K562 (cell line): ENCODE results near the gene GH2. TPM values are rescaled to one million over a fixed set of nuclear protein-coding genes. Genes with fewer than 3 reads are reported as not detected.
A peak's percentile ranks its signal among the peaks of the same experiment; 100 is the strongest.

Source experiments
- ATAC-seq: fragments of 200-7000 bp; cut with Tn5 transposase; 3 replicates; pipeline ENCODE4 v1.9.1; 2020; ENCODE audit warnings: moderate library complexity
- BruUV-seq: library from RNA; stranded (reverse); fragments of 400-500 nt; replicated peaks from 2 replicates; lab custom pipeline; 2021; lab: Mats Ljungman, UMichigan
- CTCF ChIA-PET: fragments of 300-600 bp; formaldehyde crosslinking; extraction: SDS; loops from one replicate; lab custom pipeline; 2021; ENCODE audit warnings: low intra/inter-chr PET ratio; lab: Yijun Ruan, JAX
- POLR2A ChIA-PET: fragments of 300-600, 350-650 bp; sonication (Branson Sonifier 250); formaldehyde crosslinking; extraction: SDS; loops from one replicate; lab custom pipeline; 2021; ENCODE audit warnings: antibody characterized with exemption, inconsistent platforms; lab: Yijun Ruan, JAX
- DNase-seq, 4 experiments: peaks; one replicate each; pipeline versions ENCODE4 v3.0.0 to v3.0.0-alpha.2; 2011 to 2018; ENCODE audit warnings: low spot score in 3 of 4, mixed read lengths in 3 of 4; ENCODE audit errors: extremely low read depth in 1 of 4
- FAIRE-seq: peaks from 2 replicates; lab custom pipeline; 2011; peaks lifted over from hg19 to GRCh38; lab: Jason Lieb, UNC
- H2AFZ ChIP-seq: 2 replicates; pipeline ENCODE4 v1.6.0; 2011; ENCODE audit warnings: low read depth, low read length, control low read depth, inconsistent platforms
- H3K27ac ChIP-seq: fragments of 200-600 bp; 3 replicates; pipeline ENCODE4 v1.8.0; 2011; ENCODE audit warnings: low read depth, mild to moderate bottlenecking, control low read depth, inconsistent platforms, low read length, moderate library complexity, mixed read lengths; ENCODE audit errors: extremely low read depth
- H3K27me3 ChIP-seq, 2 experiments: fragments of 300-600 bp in 1 of 2; 2 replicates in 1 of 2; 3 replicates in 1 of 2; pipeline versions ENCODE4 v1.6.0 to v1.8.0; 2011; ENCODE audit warnings: inconsistent platforms in 2 of 2, low read length in 2 of 2, mild to moderate bottlenecking in 1 of 2, mixed read lengths in 1 of 2, moderate library complexity in 1 of 2; ENCODE audit not compliant: control insufficient read depth in 2 of 2, insufficient read depth in 2 of 2
- H3K36me3 ChIP-seq: fragments of 300-600 bp; 3 replicates; pipeline ENCODE4 v1.8.0; 2011; ENCODE audit warnings: mild to moderate bottlenecking, low read length, inconsistent platforms; ENCODE audit not compliant: control insufficient read depth, insufficient read depth
- H3K4me1 ChIP-seq, 2 experiments: fragments of 200-600 bp in 1 of 2; replicated peaks in 1 of 2; 2 replicates in 1 of 2; 3 replicates in 1 of 2; pipeline versions ENCODE4 v1.5.1 to v1.8.0; 2011; ENCODE audit warnings: inconsistent platforms in 2 of 2, low read length in 2 of 2, mild to moderate bottlenecking in 1 of 2, mixed read lengths in 1 of 2, moderate library complexity in 1 of 2; ENCODE audit not compliant: control insufficient read depth in 2 of 2, insufficient read depth in 2 of 2
- H3K4me2 ChIP-seq: 2 replicates; pipeline ENCODE4 v1.6.1; 2011; ENCODE audit warnings: low read length, control low read depth, inconsistent platforms, mixed read lengths; ENCODE audit not compliant: insufficient read depth
- H3K4me3 ChIP-seq: fragments of 200-600 bp; sonication (generic), shearing (Covaris generic); 2 replicates; pipeline ENCODE4 v1.5.1; 2016; ENCODE audit warnings: control low read depth, inconsistent platforms
- H3K79me2 ChIP-seq: fragments of 200-600 bp; 3 replicates; pipeline ENCODE4 v1.8.0; 2011; ENCODE audit warnings: low read length, inconsistent platforms; ENCODE audit not compliant: control insufficient read depth, insufficient read depth
- H3K9ac ChIP-seq, 2 experiments: 2 replicates each; pipeline versions ENCODE4 v1.6.0 to v1.6.1; 2011; ENCODE audit warnings: low read depth in 2 of 2, low read length in 2 of 2, control low read depth in 1 of 2, inconsistent platforms in 1 of 2, mild to moderate bottlenecking in 1 of 2, mixed read lengths in 1 of 2; ENCODE audit not compliant: insufficient read depth in 1 of 2
- H3K9me1 ChIP-seq: one replicate; pipeline ENCODE4 v1.6.0; 2011; ENCODE audit warnings: inconsistent platforms, mild to moderate bottlenecking, low read length, moderate library complexity; ENCODE audit not compliant: control insufficient read depth, insufficient read depth
- H3K9me3 ChIP-seq: replicated peaks from 2 replicates; pipeline ENCODE4 v1.5.1; 2011; ENCODE audit warnings: low read depth, low read length, inconsistent platforms; ENCODE audit not compliant: control insufficient read depth, insufficient read depth
- H4K20me1 ChIP-seq: replicated peaks from 2 replicates; pipeline ENCODE4 v1.6.1; 2011; ENCODE audit warnings: low read length, inconsistent platforms, mixed read lengths; ENCODE audit not compliant: control insufficient read depth, insufficient read depth
- NBN ChIP-seq: fragments of 450-650 bp; IDR thresholded peaks from 2 replicates; pipeline ENCODE4 v1.6.1; 2016; ENCODE audit warnings: low read depth, mild to moderate bottlenecking
- POLR2G ChIP-seq: fragments of 200-400 bp; formaldehyde crosslinking; IDR thresholded peaks from 2 replicates; pipeline ENCODE4 v1.6.1; 2017; ENCODE audit warnings: low read depth, mild to moderate bottlenecking, antibody characterized with exemption, low read length, moderate library complexity
- PTTG1 ChIP-seq: fragments of 450-650 bp; IDR thresholded peaks from 2 replicates; pipeline ENCODE4 v1.6.1; 2016; ENCODE audit warnings: low read depth, mild to moderate bottlenecking, missing genetic modification characterization, missing compliant biosample characterization
- SIN3B ChIP-seq: fragments of 450-650 bp; IDR thresholded peaks from 2 replicates; pipeline ENCODE4 v1.6.1; 2017; ENCODE audit warnings: low read depth, mild to moderate bottlenecking, moderate library complexity
- SPI1 ChIP-seq: IDR thresholded peaks from 2 replicates; pipeline ENCODE4 v1.6.1; 2011; ENCODE audit warnings: low read depth, low read length, control low read depth, borderline replicate concordance
- WGBS: fragments of 100-300 bp; shearing (Covaris generic); methylation state at CpG from one replicate; pipeline ENCODE4 v1.1.6; 2016; ENCODE audit warnings: low coverage, mixed read lengths; ENCODE audit not compliant: insufficient coverage; ENCODE audit errors: missing lambda C conversion rate; 5-methylcytosine and 5-hydroxymethylcytosine counted together
- in situ Hi-C: fragments of 300-500 bp; cut with MboI; formaldehyde crosslinking; loops from 4 replicates; pipeline ENCODE4 v1.15.0; 2018; ENCODE audit warnings: inconsistent platforms, mixed read lengths
- intact Hi-C: fragments of 100-400 bp; cut with micrococcal nuclease; formaldehyde crosslinking; loops from 2 replicates; pipeline ENCODE4 v1.14.2; 2022
- polyA plus RNA-seq, 8 experiments: library from polyadenylated mRNA; depleted of rRNA in 4 of 8; stranded (reverse) in 5 of 8; unstranded in 3 of 8; fragments of >200 nt; fragmentation: Nextera tagmentation in 2 of 8; fragmentation: Illumina TruSeq in 1 of 8; extraction: Ambion mirVana in 2 of 8; extraction: Trizol in 1 of 8; gene quantifications; 2 replicates each; pipeline versions ENCODE4 v1.2.1 to v1.2.3, GENCODE V29; 2011 to 2014; ENCODE audit warnings: inconsistent platforms in 1 of 8, missing spikeins in 1 of 8
- total RNA-seq, 7 experiments: library from RNA; depleted of rRNA in 6 of 7; stranded (reverse); fragments of >200 nt in 6 of 7; fragmentation: Illumina TruSeq in 2 of 7; extraction: Trizol in 2 of 7; gene quantifications; 2 replicates each; pipeline versions ENCODE4 v1.2.1 to v1.2.3, GENCODE V29; 2011 to 2021; ENCODE audit warnings: low replicate concordance in 1 of 7
- TF ChIP-seq, protein P1 (sequence below), 2 experiments: fragments of 450-650 bp in 1 of 2; sonication (generic) in 1 of 2; formaldehyde crosslinking; conservative IDR thresholded peaks; 2 replicates each; pipeline versions ENCODE4 v1.4.0 to v1.8.1; 2020 to 2022; ENCODE audit warnings: mild to moderate bottlenecking in 1 of 2, missing genetic modification reagents in 1 of 2

Gene GH2
- total and polyA plus RNA-seq, 9 of the 15 experiments (the other 6 are each of a cell fraction or from before 2014, with no cell fraction given) = not detected

DNA sequence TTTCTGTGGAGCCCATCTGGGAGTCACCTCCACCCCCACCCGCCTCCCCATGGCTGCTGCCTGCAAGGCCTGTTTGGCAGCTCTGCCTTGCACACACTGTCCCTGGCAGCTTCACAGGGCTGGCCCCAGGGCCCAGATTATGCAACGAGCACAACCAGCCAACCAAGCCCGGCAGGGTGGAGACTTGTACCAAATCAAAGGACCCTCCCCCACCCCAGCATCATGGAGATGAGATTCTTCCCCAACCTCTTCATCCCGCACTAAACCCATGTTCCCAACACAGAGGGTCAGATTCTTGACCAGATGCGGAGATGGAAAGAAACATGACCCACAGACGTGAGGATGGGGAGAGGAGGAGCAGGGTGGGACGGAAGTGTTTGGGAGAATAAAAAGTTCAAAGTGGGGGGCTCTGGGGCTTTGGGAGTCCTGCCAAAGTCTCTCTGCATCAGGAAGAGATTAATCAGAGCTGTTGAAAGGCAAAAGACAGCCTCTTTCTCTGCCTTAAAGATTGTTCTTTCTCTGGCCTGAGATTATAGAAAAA is 43.0 kb downstream of the GH2 start:
- BruUV-seq = no TSS peak
- FAIRE-seq = no peak
- ATAC-seq = no peak
- in situ Hi-C loops (loop anchor here (25.0 kb wide), 1 partner anchor 401 kb away; the partner anchor contains the start of gene CYB561), intact Hi-C loops (loop anchor here (10.0 kb wide), 1 partner anchor 144 kb away; no protein-coding TSS in a partner anchor)
- Histone ChIP-seq H3K9me3 (no peaks in the 10 kb centered on the region), H3K4me3 (no peak overlapping the region), H2AFZ (no peak overlapping the region), H3K36me3 (peaks cover 57% of the 10 kb centered on the region), H3K27me3 (no peaks in the 10 kb centered on the region), H3K4me2 (no peak overlapping the region), H3K9me1 (no peaks in the 10 kb centered on the region), H3K79me2 (peaks cover 57% of the 10 kb centered on the region), H3K27ac (no peak overlapping the region), H3K9ac (peak overlapping the region in 1 of 2 experiments; percentile 53; a peak in 2 of 4 replicates), H4K20me1 (no peaks in the 10 kb centered on the region), H3K4me1 (peaks cover 15 to 56% of the 10 kb centered on the region in 2 experiments)
- ChIA-PET POLR2A (interaction anchor here (1.0 to 5.8 kb wide), 3 partner anchors 9 to 65 kb away, joined by 3 to 66 read pairs (median 10); partner anchors contain the start of genes CCDC47 and FTSJ3), CTCF (no interaction called here)
- 80% methylated on average over 7 of the region's 7 CpGs for WGBS
- no peak for DNase-seq
- TF ChIP-seq POLR2G (0 out of 2 replicates have a peak, but pooled peaks have one; percentile 18), NBN (no peak)

DNA sequence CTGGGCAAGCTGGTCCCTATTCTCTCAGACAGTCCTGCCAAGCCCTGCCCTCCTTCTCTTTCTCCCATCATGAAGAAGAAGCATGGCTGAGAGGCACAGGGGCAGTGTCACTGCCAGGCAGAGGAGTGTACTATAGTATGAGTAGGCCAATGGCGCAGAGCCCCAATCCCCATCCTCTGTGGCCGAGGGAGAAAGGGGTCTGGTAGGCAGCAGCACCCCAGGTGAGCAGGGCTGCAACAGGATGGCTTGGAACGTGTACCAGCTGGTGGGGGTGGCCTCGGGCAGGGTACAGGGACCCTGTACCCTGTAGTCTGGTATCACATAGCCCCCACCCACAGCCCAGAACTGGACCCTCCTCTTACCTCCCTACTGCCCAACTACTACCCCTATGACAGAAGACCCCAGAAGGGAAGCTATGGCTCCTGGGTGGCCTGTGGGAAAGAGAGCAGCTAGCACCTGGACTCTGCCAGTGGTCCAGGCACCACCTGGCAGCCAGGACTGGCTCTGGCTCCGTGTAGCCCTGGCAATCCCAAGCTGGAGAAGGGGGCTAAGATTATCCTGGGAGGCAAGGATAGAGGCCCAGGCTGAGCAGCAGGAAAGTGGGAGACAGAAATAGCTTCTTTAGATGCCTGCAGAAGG is 43.7 kb downstream of the GH2 start:
- H3K9ac ChIP-seq = peak overlapping the region in 1 of 2 experiments; percentile 53; a peak in 2 of 4 replicates
- in situ Hi-C loops (loop anchor here (25.0 kb wide), 1 partner anchor 401 kb away; the partner anchor contains the start of gene CYB561), intact Hi-C loops (loop anchor here (10.0 kb wide), 1 partner anchor 143 kb away; no protein-coding TSS in a partner anchor)
- H3K9me3 ChIP-seq = no peaks in the 10 kb centered on the region
- POLR2A ChIA-PET = interaction anchor here (0.5 to 5.8 kb wide), 4 partner anchors 8 to 505 kb away, joined by 3 to 66 read pairs (median 3); partner anchors contain the start of genes CCDC47 and FTSJ3
- H3K36me3 ChIP-seq = peaks cover 63% of the 10 kb centered on the region
- ATAC-seq (no peak), DNase-seq (no peak), FAIRE-seq (no peak)
- no peaks in the 10 kb centered on the region for H3K27me3 ChIP-seq
- BruUV-seq = no TSS peak
- H4K20me1 ChIP-seq = no peaks in the 10 kb centered on the region
- no peak overlapping the region for H3K4me3 ChIP-seq
- H3K4me2 ChIP-seq = no peak overlapping the region
- H3K4me1 ChIP-seq = peaks cover 15 to 50% of the 10 kb centered on the region in 2 experiments
- 72% methylated on average over 5 of the region's 5 CpGs for WGBS
- H3K79me2 ChIP-seq = peaks cover 54% of the 10 kb centered on the region
- CTCF ChIA-PET = no interaction called here
- no peaks in the 10 kb centered on the region for H3K9me1 ChIP-seq
- no peak overlapping the region for H3K27ac ChIP-seq
- no peak overlapping the region for H2AFZ ChIP-seq
- no peak for TF ChIP-seq SIN3B
- TF ChIP-seq, protein P1, sequence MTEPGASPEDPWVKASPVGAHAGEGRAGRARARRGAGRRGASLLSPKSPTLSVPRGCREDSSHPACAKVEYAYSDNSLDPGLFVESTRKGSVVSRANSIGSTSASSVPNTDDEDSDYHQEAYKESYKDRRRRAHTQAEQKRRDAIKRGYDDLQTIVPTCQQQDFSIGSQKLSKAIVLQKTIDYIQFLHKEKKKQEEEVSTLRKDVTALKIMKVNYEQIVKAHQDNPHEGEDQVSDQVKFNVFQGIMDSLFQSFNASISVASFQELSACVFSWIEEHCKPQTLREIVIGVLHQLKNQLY (CRISPR knock-in tag; conservative IDR thresholded peaks at IDR 0.05) = no peak
- TF ChIP-seq SPI1 = no peak
- TF ChIP-seq PTTG1 (tag) = no peak
